HG03575 (cell line): Measurements from ENCODE around the gene ZBTB17.
"Not testable (repeated sequence)": the region's sequence is repeated elsewhere in the genome, so short reads cannot be mapped to it uniquely, and the experiment has no call there.

Experiments used
- ATAC-seq: cut with Tn5 transposase; IDR thresholded peaks from one replicate; pipeline ENCODE4 v1.9.1; 2021; ENCODE audit not compliant: unreplicated experiment, insufficient number of reproducible peaks, low FRiP score; ENCODE audit errors: extremely low read depth

Gene ZBTB17

GRCh38 chr1:15975805-15976680, at the start of gene ZBTB17:
TSS of gene ZBTB17 (minus strand) at chr1:15976101. CDS start at chr1:15948495, 27,606 bp downstream.
- peak; percentile 39 for ATAC-seq

GRCh38 chr1:16023050-16023653, 47.3 kb upstream of the ZBTB17 start:
- no peak for ATAC-seq

DNA sequence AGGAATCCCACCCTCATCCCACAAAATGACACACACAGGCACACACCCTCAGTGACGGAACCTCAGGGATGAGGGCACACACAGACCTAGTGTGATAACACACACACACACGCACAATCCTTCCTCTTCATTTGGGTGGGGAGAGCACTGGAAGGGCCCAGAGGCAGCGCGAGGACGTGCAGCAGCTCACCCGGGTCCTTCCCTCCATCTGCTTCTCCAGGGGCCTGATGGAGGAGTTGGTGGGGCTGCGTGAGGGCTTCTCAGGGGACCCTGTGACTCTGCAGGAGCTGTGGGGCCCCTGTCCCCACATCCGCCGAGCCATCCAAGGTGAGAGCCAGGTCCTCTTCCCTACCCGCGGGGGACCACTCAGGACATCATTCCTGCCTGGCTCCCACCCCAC, 46.5 kb upstream of the ZBTB17 start:
- no peak for ATAC-seq

GRCh38 chr1:16021681-16022080, 45.8 kb upstream of the ZBTB17 start, which contains the start of gene CLCNKA:
TSS of gene CLCNKA (plus strand) at chr1:16022036. CDS start at chr1:16022620, 584 bp downstream.
- no peak for ATAC-seq

DNA sequence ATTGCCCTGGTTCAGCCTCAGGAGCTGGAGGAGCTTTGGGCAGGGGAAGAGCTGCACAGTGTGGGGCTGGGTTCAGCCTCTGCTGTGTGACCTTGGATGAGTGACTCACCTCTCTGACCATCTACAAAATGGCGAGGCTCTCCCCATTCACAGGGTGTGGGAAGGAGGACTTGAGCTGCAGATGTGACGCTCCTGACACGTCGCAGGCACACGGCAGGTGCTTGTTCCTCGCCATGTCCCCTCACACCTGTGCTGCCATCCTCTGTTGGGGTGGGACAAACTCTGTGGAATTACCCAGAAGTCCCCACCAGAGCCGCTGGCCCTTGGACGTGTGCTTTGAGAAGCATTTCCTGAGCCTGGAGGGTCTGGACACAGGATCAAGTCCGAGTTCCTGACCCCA, 45.0 kb upstream of the ZBTB17 start:
- ATAC-seq, result not testable (repeated sequence)

- no peak for ATAC-seq
These were observed 44.4 kb upstream of the ZBTB17 start for GRCh38 chr1:16020325-16020724.

DNA sequence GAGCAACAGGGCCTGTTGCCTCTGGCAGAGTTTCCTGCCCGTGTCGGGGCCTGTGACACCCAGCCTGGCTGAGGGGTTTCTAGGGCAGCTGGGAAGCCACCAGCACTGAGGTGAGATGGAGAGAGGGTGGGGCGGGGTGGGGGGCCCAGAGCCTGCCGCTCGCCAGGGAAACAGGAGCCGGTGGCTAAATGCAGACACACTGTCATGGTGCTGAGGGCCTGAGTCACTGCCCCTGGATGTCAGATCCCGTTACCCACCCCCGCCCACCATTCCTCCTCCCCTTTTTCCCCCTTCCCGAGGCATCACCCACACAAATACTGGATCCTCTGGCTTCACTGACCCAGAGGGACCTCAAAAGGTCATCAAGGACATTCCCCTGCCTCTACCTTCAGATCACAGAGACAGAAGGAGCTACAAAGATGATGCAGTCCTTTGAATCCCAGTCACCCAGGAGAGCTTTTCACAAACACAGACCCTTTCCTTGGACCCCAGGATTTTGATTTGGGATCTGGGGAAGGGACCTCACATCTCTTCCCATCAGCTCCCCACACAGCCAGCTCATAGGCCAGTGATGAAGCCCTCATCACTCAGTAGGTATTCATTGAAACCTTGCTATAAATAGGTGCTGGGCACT, 43.9 kb upstream of the ZBTB17 start:
- no peak for ATAC-seq

- ATAC-seq, result no peak
These were observed 43.1 kb upstream of the ZBTB17 start for GRCh38 chr1:16018749-16019643.

GRCh38 chr1:16018308-16018707, 42.4 kb upstream of the ZBTB17 start:
- no peak for ATAC-seq

DNA sequence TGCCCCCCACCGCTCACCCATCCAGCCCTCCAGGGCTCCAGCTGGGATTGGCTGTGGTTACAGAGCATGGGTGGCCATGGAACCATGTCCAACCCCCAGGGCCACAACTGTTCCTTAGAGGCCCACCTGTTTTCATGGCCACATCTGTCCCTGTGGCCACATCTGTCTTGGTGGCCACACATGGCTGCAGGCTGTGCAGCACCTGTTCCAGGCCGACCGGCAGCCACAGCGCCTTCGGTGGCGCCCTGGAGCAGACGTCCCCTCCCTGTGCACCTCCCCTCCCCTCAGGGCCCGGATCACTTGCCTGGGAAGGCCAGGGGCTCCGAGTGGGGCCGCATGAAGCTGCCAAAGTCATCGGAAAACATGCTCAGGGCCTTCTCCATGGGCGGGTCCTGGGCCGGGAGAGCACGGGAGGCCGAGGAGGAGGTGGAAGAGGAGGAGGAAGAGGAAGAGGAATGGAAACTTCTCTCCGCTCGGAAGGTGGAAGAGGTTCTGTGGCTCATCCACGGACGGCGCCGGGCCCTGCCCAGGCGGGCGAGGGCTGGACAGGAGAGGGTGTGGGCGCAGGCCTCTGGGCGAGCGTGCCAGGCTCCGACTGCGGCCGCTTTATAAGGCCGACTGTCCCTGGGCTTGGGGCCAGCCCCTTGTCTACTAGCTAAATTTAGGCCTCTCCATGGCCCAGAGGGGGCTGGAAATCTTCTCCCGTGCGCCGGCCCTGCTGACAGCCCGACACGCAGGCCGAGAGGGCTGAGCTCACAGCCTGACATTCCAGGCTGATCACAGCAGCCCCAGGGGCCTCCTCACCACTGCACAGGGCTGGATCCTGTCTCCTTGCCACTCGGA, 41.8 kb upstream of the ZBTB17 start, which contains the start of gene HSPB7:
TSS of gene HSPB7 (minus strand) at position 583 of the 843 bp plus-strand sequence. CDS start at position 503, 80 bp downstream.
- no peak for ATAC-seq

GRCh38 chr1:16017076-16017460, 41.2 kb upstream of the ZBTB17 start:
- ATAC-seq, result no peak

GRCh38 chr1:16015960-16016901, 40.3 kb upstream of the ZBTB17 start:
- ATAC-seq, result no peak

DNA sequence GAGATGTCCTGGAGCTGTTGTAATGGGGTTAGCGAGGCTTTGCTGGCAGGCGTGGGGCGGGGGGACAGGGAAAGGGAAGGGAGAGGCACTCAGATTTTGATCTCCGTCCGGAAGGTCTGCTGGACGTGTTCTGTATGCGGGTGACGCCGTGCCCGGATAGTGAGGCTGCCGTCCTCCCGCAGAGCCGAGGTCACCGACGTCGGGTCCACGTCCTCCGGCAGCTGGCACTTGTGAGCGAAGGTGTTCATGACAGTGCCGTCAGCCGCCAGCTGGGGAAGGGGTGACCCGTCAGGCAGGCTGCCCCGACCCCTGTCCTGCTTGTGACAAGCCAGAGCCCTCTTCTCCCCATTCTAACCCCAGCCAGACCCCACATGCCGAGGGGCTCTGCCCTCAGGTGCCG, 39.6 kb upstream of the ZBTB17 start:
- ATAC-seq, result no peak

DNA sequence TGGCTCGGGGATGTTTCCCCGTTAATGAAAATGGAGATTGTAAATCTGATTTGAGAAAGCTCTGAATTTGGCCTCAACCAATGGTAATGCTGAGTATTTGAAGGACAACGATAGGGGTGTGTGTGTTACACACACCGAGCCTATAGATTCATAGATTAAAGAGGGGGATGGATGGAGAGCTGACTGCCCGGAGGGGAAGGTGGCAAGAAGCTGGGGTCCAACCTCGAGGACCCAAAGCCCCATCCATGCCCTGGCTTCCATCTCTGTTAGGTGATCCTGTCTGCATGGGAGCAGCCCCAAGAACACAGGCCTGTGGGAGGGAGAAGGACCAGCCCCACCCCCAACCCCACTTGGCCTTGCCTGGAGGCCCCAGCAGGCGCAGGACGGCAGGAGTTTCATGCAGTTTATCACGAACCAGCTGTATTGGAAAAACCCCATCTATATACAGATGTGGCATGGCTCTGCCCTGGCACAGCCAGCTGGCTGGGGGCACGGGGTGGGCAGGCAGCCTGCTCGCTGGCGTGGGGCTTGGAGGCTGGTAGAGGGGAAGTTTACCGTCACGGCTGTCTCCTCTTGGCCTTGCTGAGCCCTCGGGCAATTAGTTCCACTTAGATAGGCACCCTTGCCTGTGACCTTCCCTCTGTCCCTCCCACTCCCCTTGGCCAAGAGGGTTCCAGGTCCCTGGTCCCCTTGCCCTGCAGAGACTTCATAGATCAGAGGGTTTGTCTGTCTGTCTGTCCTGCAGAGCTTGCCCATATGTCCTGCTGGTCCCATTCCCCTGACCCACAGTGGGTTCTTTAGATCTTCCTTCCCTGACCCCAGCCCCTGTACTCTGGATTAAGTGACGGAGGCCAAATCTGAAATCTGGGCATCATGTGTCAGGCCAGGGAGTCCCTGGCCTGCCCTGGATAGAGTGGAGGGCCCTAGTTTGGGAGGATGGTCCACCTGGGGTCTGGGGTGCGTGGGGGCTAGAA, 38.9 kb upstream of the ZBTB17 start:
- ATAC-seq, result no peak

DNA sequence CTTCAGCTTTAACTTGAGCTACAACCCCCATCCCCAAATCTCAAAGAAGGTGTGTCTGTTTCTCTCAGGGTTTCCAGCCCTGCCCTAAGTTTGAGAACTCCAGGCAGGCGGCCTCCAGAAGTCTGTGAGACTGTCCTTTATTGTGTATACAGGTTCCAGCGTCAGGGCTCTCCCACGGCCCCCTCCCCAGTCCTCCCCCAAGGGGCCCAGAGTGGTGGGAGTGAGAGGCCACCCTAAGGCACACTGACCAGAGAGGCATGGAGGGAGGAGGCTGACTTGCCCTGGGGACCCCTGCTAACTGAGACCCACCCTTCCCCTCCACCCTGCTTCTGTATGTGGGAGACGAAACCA, 38.0 kb upstream of the ZBTB17 start:
- no peak for ATAC-seq
